Measurements from ENCODE around the gene RIMBP3B. TPM values are rescaled to one million over a fixed set of nuclear protein-coding genes. Genes with fewer than 3 reads are reported as not detected.
"Not testable (repeated sequence)": the region's sequence is repeated elsewhere in the genome, so short reads cannot be mapped to it uniquely, and the experiment has no call there.

RIMBP3B gene
- polyA plus RNA-seq (2012; rRNA removed), result 0.02 TPM in 1 of 2 replicates, not detected in the other
- polyA plus RNA-seq (2012; cell fraction: cytosol; rRNA removed), result 0.01 TPM in 1 of 2 replicates, not detected in the other
- polyA plus RNA-seq (2012; cell fraction: nucleus; rRNA removed), result 0.04 and 0.07 TPM in 2 replicates

- H3K79me2 ChIP-seq (ENCODE audit: insufficient read depth); H3K36me3 ChIP-seq (replicated peaks in 1 of 2; ENCODE audit: control insufficient read depth in 1 of 2, insufficient read depth in 2 of 2, low read length in 1 of 2); H3K27me3 ChIP-seq (ENCODE audit: insufficient read depth); H3K9me3 ChIP-seq; H3K4me1 ChIP-seq (ENCODE audit: control insufficient read depth in 1 of 2, insufficient read depth in 2 of 2, low read depth in 1 of 2, low read length in 1 of 2); H3K4me3 ChIP-seq (ENCODE audit: low read depth in 2 of 2, low read length in 1 of 2); H3K9ac ChIP-seq; H4K20me1 ChIP-seq (ENCODE audit: insufficient read depth); H3K27ac ChIP-seq (ENCODE audit: low read depth in 2 of 2, low read length in 1 of 2); POLR2A ChIA-PET; H3K9me2 ChIP-seq; H3F3A ChIP-seq (replicated peaks; ENCODE audit: insufficient read depth); H2AFZ ChIP-seq (ENCODE audit: low read depth); CTCF ChIA-PET; H3K4me2 ChIP-seq; DNase-seq: not testable (repeated sequence)
- no CpG with 5 or more reads among the region's 91 CpGs for WGBS (ENCODE audit: low lambda C conversion rate)
These were observed at the start of gene RIMBP3B for GRCh38 chr22:21383701-21384467. Gene RIMBP3B, plus strand, starts transcription at chr22:21383751. Its CDS starts 108 bp downstream, at chr22:21383859.

- H2AFZ ChIP-seq (ENCODE audit: low read depth); H3K4me1 ChIP-seq (ENCODE audit: control insufficient read depth in 1 of 2, insufficient read depth in 2 of 2, low read depth in 1 of 2, low read length in 1 of 2); POLR2A ChIA-PET; H3K4me3 ChIP-seq (ENCODE audit: low read depth in 2 of 2, low read length in 1 of 2); CTCF ChIA-PET; H3K9me3 ChIP-seq; H3F3A ChIP-seq (replicated peaks; ENCODE audit: insufficient read depth); H3K79me2 ChIP-seq (ENCODE audit: insufficient read depth); H4K20me1 ChIP-seq (ENCODE audit: insufficient read depth); H3K36me3 ChIP-seq (replicated peaks in 1 of 2; ENCODE audit: control insufficient read depth in 1 of 2, insufficient read depth in 2 of 2, low read length in 1 of 2); DNase-seq; H3K9ac ChIP-seq; H3K4me2 ChIP-seq; H3K27me3 ChIP-seq (ENCODE audit: insufficient read depth); H3K27ac ChIP-seq (ENCODE audit: low read depth in 2 of 2, low read length in 1 of 2); H3K9me2 ChIP-seq: not testable (repeated sequence)
- no CpG with 5 or more reads among the region's 12 CpGs for WGBS (ENCODE audit: low lambda C conversion rate)
These were observed 26.0 kb upstream of the RIMBP3B start for GRCh38 chr22:21357527-21357926.

GRCh38 chr22:21360525-21360924 lies 23.0 kb upstream of the RIMBP3B start:
- H4K20me1 ChIP-seq (ENCODE audit: insufficient read depth); H3K9me2 ChIP-seq; H3K9me3 ChIP-seq; H3K27me3 ChIP-seq (ENCODE audit: insufficient read depth); H3K4me1 ChIP-seq (ENCODE audit: control insufficient read depth in 1 of 2, insufficient read depth in 2 of 2, low read depth in 1 of 2, low read length in 1 of 2); H3K79me2 ChIP-seq (ENCODE audit: insufficient read depth); H3F3A ChIP-seq (replicated peaks; ENCODE audit: insufficient read depth); POLR2A ChIA-PET; H2AFZ ChIP-seq (ENCODE audit: low read depth); H3K36me3 ChIP-seq (replicated peaks in 1 of 2; ENCODE audit: control insufficient read depth in 1 of 2, insufficient read depth in 2 of 2, low read length in 1 of 2); H3K9ac ChIP-seq; CTCF ChIA-PET; H3K4me3 ChIP-seq (ENCODE audit: low read depth in 2 of 2, low read length in 1 of 2); H3K4me2 ChIP-seq; DNase-seq; H3K27ac ChIP-seq (ENCODE audit: low read depth in 2 of 2, low read length in 1 of 2): not testable (repeated sequence)
- WGBS (ENCODE audit: low lambda C conversion rate), result no CpG with 5 or more reads among the region's 59 CpGs

- DNase-seq; CTCF ChIA-PET; H3K4me3 ChIP-seq (ENCODE audit: low read depth in 2 of 2, low read length in 1 of 2); H3K9ac ChIP-seq; H3K4me2 ChIP-seq; H3K4me1 ChIP-seq (ENCODE audit: control insufficient read depth in 1 of 2, insufficient read depth in 2 of 2, low read depth in 1 of 2, low read length in 1 of 2); H3K27ac ChIP-seq (ENCODE audit: low read depth in 2 of 2, low read length in 1 of 2); H3K27me3 ChIP-seq (ENCODE audit: insufficient read depth); H3K9me3 ChIP-seq; H2AFZ ChIP-seq (ENCODE audit: low read depth); H3K79me2 ChIP-seq (ENCODE audit: insufficient read depth); H3K9me2 ChIP-seq; POLR2A ChIA-PET; H3K36me3 ChIP-seq (replicated peaks in 1 of 2; ENCODE audit: control insufficient read depth in 1 of 2, insufficient read depth in 2 of 2, low read length in 1 of 2); H4K20me1 ChIP-seq (ENCODE audit: insufficient read depth); H3F3A ChIP-seq (replicated peaks; ENCODE audit: insufficient read depth): not testable (repeated sequence)
- no CpG with 5 or more reads among the region's 4 CpGs for WGBS (ENCODE audit: low lambda C conversion rate)
These were observed 21.1 kb upstream of the RIMBP3B start for GRCh38 chr22:21362473-21362872.

- H3K36me3 ChIP-seq (replicated peaks in 1 of 2; ENCODE audit: control insufficient read depth in 1 of 2, insufficient read depth in 2 of 2, low read length in 1 of 2); H2AFZ ChIP-seq (ENCODE audit: low read depth); H3K9ac ChIP-seq; H3K9me2 ChIP-seq; H4K20me1 ChIP-seq (ENCODE audit: insufficient read depth); H3K4me1 ChIP-seq (ENCODE audit: control insufficient read depth in 1 of 2, insufficient read depth in 2 of 2, low read depth in 1 of 2, low read length in 1 of 2); H3K79me2 ChIP-seq (ENCODE audit: insufficient read depth); H3K27ac ChIP-seq (ENCODE audit: low read depth in 2 of 2, low read length in 1 of 2); CTCF ChIA-PET; H3K9me3 ChIP-seq; H3K4me2 ChIP-seq; H3F3A ChIP-seq (replicated peaks; ENCODE audit: insufficient read depth); H3K27me3 ChIP-seq (ENCODE audit: insufficient read depth); H3K4me3 ChIP-seq (ENCODE audit: low read depth in 2 of 2, low read length in 1 of 2); POLR2A ChIA-PET; DNase-seq: not testable (repeated sequence)
- WGBS (ENCODE audit: low lambda C conversion rate), result no CpG with 5 or more reads among the region's 5 CpGs
These were observed 20.5 kb upstream of the RIMBP3B start for GRCh38 chr22:21363061-21363460.

- H3K27me3 ChIP-seq (ENCODE audit: insufficient read depth); H3K36me3 ChIP-seq (replicated peaks in 1 of 2; ENCODE audit: control insufficient read depth in 1 of 2, insufficient read depth in 2 of 2, low read length in 1 of 2); POLR2A ChIA-PET; H3K9me3 ChIP-seq; H3K27ac ChIP-seq (ENCODE audit: low read depth in 2 of 2, low read length in 1 of 2); DNase-seq; H4K20me1 ChIP-seq (ENCODE audit: insufficient read depth); H3K79me2 ChIP-seq (ENCODE audit: insufficient read depth); H3K4me3 ChIP-seq (ENCODE audit: low read depth in 2 of 2, low read length in 1 of 2); H3K4me1 ChIP-seq (ENCODE audit: control insufficient read depth in 1 of 2, insufficient read depth in 2 of 2, low read depth in 1 of 2, low read length in 1 of 2); H3K4me2 ChIP-seq; H3K9me2 ChIP-seq; H3K9ac ChIP-seq; H3F3A ChIP-seq (replicated peaks; ENCODE audit: insufficient read depth); CTCF ChIA-PET; H2AFZ ChIP-seq (ENCODE audit: low read depth): not testable (repeated sequence)
- 73% methylated on average over 8 of the region's 11 CpGs for WGBS (ENCODE audit: low lambda C conversion rate)
These were observed 19.7 kb upstream of the RIMBP3B start for GRCh38 chr22:21363803-21364202.
